ENCODE data around the gene SWI5. TPM values are rescaled to one million over a fixed set of nuclear protein-coding genes. Genes with fewer than 3 reads are reported as not detected.

Gene SWI5
- total RNA-seq, 1 donor: 20.3 TPM

DNA sequence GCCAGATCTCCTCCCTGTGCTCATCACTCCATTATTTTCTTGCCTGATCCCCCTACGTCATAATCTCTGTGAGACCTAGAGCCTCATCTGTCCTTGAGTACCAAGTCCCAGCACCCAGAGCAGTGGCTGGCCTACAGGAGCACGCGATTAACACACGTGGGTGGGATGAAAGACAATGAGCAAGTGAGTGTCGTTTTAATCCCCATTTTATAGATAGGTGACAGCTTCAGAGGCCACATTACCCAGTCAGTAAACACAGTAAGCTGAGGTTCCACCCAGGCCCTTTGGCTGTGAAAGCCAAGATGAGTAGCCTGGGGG, 28.9 kb downstream of the SWI5 start:
- H3K27me3 ChIP-seq (ENCODE audit: insufficient read depth, low read length): no peaks in the 10 kb centered on the region
- no peak overlapping the region for H3K4me2 ChIP-seq (ENCODE audit: insufficient read depth, low read length)
- DNase-seq (ENCODE audit: insufficient read length, low spot score, missing footprints): no peak
- no peaks in the 10 kb centered on the region for H3K9me3 ChIP-seq (ENCODE audit: low read depth, low read length)
- H4K20me1 ChIP-seq (ENCODE audit: insufficient read depth, low read length): peaks cover 3% of the 10 kb centered on the region
- H3K79me2 ChIP-seq (ENCODE audit: insufficient read depth, low read length): no peaks in the 10 kb centered on the region
- H2AFZ ChIP-seq (ENCODE audit: low read length): no peak overlapping the region
- H3K27ac ChIP-seq (ENCODE audit: low read depth, low read length): peak overlapping the region; percentile 80
- H3K4me1 ChIP-seq (ENCODE audit: insufficient read depth, low read length): peaks cover 42% of the 10 kb centered on the region
- no peak overlapping the region for H3K4me3 ChIP-seq (ENCODE audit: insufficient read depth, low read length)
- peaks cover 16% of the 10 kb centered on the region for H3K36me3 ChIP-seq (ENCODE audit: insufficient read depth, low read length)
- TF ChIP-seq, protein P1, sequence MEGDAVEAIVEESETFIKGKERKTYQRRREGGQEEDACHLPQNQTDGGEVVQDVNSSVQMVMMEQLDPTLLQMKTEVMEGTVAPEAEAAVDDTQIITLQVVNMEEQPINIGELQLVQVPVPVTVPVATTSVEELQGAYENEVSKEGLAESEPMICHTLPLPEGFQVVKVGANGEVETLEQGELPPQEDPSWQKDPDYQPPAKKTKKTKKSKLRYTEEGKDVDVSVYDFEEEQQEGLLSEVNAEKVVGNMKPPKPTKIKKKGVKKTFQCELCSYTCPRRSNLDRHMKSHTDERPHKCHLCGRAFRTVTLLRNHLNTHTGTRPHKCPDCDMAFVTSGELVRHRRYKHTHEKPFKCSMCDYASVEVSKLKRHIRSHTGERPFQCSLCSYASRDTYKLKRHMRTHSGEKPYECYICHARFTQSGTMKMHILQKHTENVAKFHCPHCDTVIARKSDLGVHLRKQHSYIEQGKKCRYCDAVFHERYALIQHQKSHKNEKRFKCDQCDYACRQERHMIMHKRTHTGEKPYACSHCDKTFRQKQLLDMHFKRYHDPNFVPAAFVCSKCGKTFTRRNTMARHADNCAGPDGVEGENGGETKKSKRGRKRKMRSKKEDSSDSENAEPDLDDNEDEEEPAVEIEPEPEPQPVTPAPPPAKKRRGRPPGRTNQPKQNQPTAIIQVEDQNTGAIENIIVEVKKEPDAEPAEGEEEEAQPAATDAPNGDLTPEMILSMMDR (IDR thresholded peaks at IDR 0.05; ENCODE audit: extremely low read depth, low read depth, low read length): no peak

DNA sequence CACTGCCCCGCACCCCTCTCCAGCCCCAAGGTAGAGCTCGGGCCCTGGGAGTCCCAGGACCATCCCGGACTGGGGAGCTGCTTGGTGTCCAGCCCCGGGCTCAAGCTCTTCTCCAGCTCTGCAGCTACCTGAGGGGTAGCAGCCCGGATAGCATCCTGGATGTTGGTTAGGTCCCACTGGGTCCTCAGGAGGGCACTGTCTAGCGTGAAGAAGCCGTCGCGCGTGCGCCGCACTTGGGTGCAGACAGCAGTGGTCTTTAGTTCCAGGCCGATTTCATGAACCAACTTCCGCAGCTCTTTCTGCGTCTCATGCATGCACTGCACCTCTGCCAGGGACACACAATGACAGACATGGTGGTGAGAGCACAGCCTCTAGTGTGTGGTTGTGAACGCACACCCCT, 33.5 kb downstream of the SWI5 start:
- Histone ChIP-seq H3K4me3 (ENCODE audit: insufficient read depth, low read length) (no peak overlapping the region), H3K79me2 (ENCODE audit: insufficient read depth, low read length) (no peaks in the 10 kb centered on the region), H3K27me3 (ENCODE audit: insufficient read depth, low read length) (no peaks in the 10 kb centered on the region), H4K20me1 (ENCODE audit: insufficient read depth, low read length) (peaks cover 3% of the 10 kb centered on the region), H3K4me2 (ENCODE audit: insufficient read depth, low read length) (no peak overlapping the region), H2AFZ (ENCODE audit: low read length) (no peak overlapping the region), H3K36me3 (ENCODE audit: insufficient read depth, low read length) (peaks cover 33% of the 10 kb centered on the region), H3K27ac (ENCODE audit: low read depth, low read length) (no peak overlapping the region), H3K4me1 (ENCODE audit: insufficient read depth, low read length) (peaks cover 31% of the 10 kb centered on the region), H3K9me3 (ENCODE audit: low read depth, low read length) (no peaks in the 10 kb centered on the region)
- no peak for DNase-seq (ENCODE audit: insufficient read length, low spot score, missing footprints)
- TF ChIP-seq, protein P1 (IDR thresholded peaks at IDR 0.05; ENCODE audit: extremely low read depth, low read depth, low read length): no peak

DNA sequence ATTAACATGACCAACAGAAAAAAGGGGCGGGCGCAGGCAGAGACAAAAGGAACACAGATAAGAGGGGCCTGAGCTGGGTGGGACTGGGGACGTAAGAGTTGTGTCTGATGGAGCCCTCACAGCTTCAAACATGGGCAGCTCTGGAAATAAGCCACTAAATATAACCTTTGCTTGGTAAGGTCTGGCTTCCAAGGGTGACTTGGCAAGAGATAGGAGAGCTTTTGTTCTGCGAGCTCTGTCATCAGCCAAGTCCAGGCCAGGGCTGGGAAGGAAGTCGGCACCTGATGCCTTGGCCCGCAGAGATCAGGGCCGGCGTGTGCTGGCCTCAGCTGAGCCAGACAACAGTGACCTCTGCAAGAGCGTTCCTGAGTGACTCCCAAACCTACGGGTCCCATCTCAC, 34.4 kb downstream of the SWI5 start:
- peaks cover 22% of the 10 kb centered on the region for H3K4me1 ChIP-seq (ENCODE audit: insufficient read depth, low read length)
- peaks cover 3% of the 10 kb centered on the region for H4K20me1 ChIP-seq (ENCODE audit: insufficient read depth, low read length)
- H3K4me2 ChIP-seq (ENCODE audit: insufficient read depth, low read length): no peak overlapping the region
- peaks cover 39% of the 10 kb centered on the region for H3K36me3 ChIP-seq (ENCODE audit: insufficient read depth, low read length)
- no peak overlapping the region for H3K4me3 ChIP-seq (ENCODE audit: insufficient read depth, low read length)
- DNase-seq (ENCODE audit: insufficient read length, low spot score, missing footprints): no peak
- no peaks in the 10 kb centered on the region for H3K27me3 ChIP-seq (ENCODE audit: insufficient read depth, low read length)
- no peak overlapping the region for H2AFZ ChIP-seq (ENCODE audit: low read length)
- no peak overlapping the region for H3K27ac ChIP-seq (ENCODE audit: low read depth, low read length)
- no peaks in the 10 kb centered on the region for H3K9me3 ChIP-seq (ENCODE audit: low read depth, low read length)
- TF ChIP-seq, protein P1 (IDR thresholded peaks at IDR 0.05; ENCODE audit: extremely low read depth, low read depth, low read length): no peak
- H3K79me2 ChIP-seq (ENCODE audit: insufficient read depth, low read length): no peaks in the 10 kb centered on the region

DNA sequence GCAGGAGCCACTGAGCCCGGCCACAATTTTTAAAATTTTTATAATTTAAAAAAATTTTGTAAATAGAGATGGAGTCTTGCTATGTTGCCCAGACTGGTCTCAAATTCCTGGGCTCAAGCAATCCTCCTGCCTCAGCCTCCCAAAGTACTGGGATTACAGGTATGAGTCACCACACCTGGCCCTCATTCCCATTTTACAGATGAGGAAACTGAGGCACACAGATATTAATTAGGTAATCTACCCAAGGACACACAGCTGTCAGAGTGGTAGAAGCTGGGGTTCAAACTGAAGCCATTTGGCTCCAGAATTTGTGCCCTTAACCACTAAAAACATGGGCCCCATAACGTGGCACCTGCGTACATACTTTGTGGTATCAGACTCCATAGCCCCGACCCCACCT, 38.6 kb downstream of the SWI5 start:
- H3K4me3 ChIP-seq (ENCODE audit: insufficient read depth, low read length): no peak overlapping the region
- H3K9me3 ChIP-seq (ENCODE audit: low read depth, low read length): no peaks in the 10 kb centered on the region
- TF ChIP-seq, protein P1 (IDR thresholded peaks at IDR 0.05; ENCODE audit: extremely low read depth, low read depth, low read length): no peak
- no peaks in the 10 kb centered on the region for H3K27me3 ChIP-seq (ENCODE audit: insufficient read depth, low read length)
- no peak overlapping the region for H2AFZ ChIP-seq (ENCODE audit: low read length)
- H3K79me2 ChIP-seq (ENCODE audit: insufficient read depth, low read length): no peaks in the 10 kb centered on the region
- no peak for DNase-seq (ENCODE audit: insufficient read length, low spot score, missing footprints)
- no peaks in the 10 kb centered on the region for H3K4me1 ChIP-seq (ENCODE audit: insufficient read depth, low read length)
- no peak overlapping the region for H3K4me2 ChIP-seq (ENCODE audit: insufficient read depth, low read length)
- H3K36me3 ChIP-seq (ENCODE audit: insufficient read depth, low read length): peaks cover 40% of the 10 kb centered on the region
- no peaks in the 10 kb centered on the region for H4K20me1 ChIP-seq (ENCODE audit: insufficient read depth, low read length)
- H3K27ac ChIP-seq (ENCODE audit: low read depth, low read length): no peak overlapping the region

Measured in osteoblast (primary cell).